Keratinocyte (primary cell): ENCODE results near the gene DOK5. TPM values are rescaled to one million over a fixed set of nuclear protein-coding genes. Genes with fewer than 3 reads are reported as not detected.

Experiments
- DNase-seq: peaks from one replicate; pipeline ENCODE4 v3.0.0-alpha.2; 2011; ENCODE audit warnings: low read depth, missing footprints, low spot score
- FAIRE-seq: peaks from 2 replicates; lab custom pipeline; 2011; peaks lifted over from hg19 to GRCh38; lab: Jason Lieb, UNC
- H2AFZ ChIP-seq: 2 replicates; pipeline ENCODE4 v1.6.0; 2012; ENCODE audit warnings: low read length, control low read depth, inconsistent platforms; ENCODE audit not compliant: control insufficient read depth
- H3K27ac ChIP-seq: 2 replicates; pipeline ENCODE4 v1.5.1; 2011; ENCODE audit warnings: low read length; ENCODE audit not compliant: control insufficient read depth, insufficient read depth
- H3K27me3 ChIP-seq: 3 replicates; pipeline ENCODE4 v1.6.0; 2011; ENCODE audit warnings: low read length; ENCODE audit not compliant: control insufficient read depth, insufficient read depth; ENCODE audit errors: extremely low read depth
- H3K36me3 ChIP-seq, 2 experiments: 2 replicates in 1 of 2; 3 replicates in 1 of 2; pipeline ENCODE4 v1.5.1; 2011; ENCODE audit warnings: low read length in 2 of 2, mild to moderate bottlenecking in 1 of 2; ENCODE audit not compliant: control insufficient read depth in 2 of 2, insufficient read depth in 2 of 2; ENCODE audit errors: extremely low read depth in 1 of 2
- H3K4me1 ChIP-seq: 3 replicates; pipeline ENCODE4 v1.5.1; 2011; ENCODE audit warnings: low read length; ENCODE audit not compliant: control insufficient read depth, insufficient read depth; ENCODE audit errors: extremely low read depth
- H3K4me2 ChIP-seq: 3 replicates; pipeline ENCODE4 v1.6.0; 2011; ENCODE audit warnings: low read depth, low read length; ENCODE audit not compliant: control insufficient read depth, insufficient read depth; ENCODE audit errors: extremely low read depth
- H3K4me3 ChIP-seq, 3 experiments: fragments of 200-600 bp in 1 of 3; sonication (generic) in 1 of 3; 2 replicates in 2 of 3; 3 replicates in 1 of 3; pipeline ENCODE4 v1.5.1; 2011 to 2016; ENCODE audit warnings: low read length in 3 of 3, mild to moderate bottlenecking in 3 of 3, control low read depth in 2 of 3, inconsistent platforms in 1 of 3, low read depth in 1 of 3, mixed read lengths in 1 of 3, mixed run types in 1 of 3, moderate library complexity in 1 of 3; ENCODE audit not compliant: control insufficient read depth in 2 of 3, insufficient read depth in 2 of 3; ENCODE audit errors: extremely low read depth in 1 of 3
- H3K79me2 ChIP-seq: 2 replicates; pipeline ENCODE4 v1.6.0; 2012; ENCODE audit warnings: low read length; ENCODE audit not compliant: control insufficient read depth, insufficient read depth
- H3K9ac ChIP-seq: 3 replicates; pipeline ENCODE4 v1.6.0; 2011; ENCODE audit warnings: low read length; ENCODE audit not compliant: control insufficient read depth, insufficient read depth; ENCODE audit errors: extremely low read depth
- H3K9me1 ChIP-seq: 3 replicates; pipeline ENCODE4 v1.6.0; 2011; ENCODE audit warnings: low read length; ENCODE audit not compliant: control insufficient read depth, insufficient read depth; ENCODE audit errors: extremely low read depth
- H3K9me3 ChIP-seq: 2 replicates; pipeline ENCODE4 v1.5.1; 2012; ENCODE audit warnings: low read depth, low read length; ENCODE audit not compliant: control insufficient read depth
- H4K20me1 ChIP-seq: 3 replicates; pipeline ENCODE4 v1.6.0; 2011; ENCODE audit warnings: low read length; ENCODE audit not compliant: control insufficient read depth, insufficient read depth; ENCODE audit errors: extremely low read depth
- EZH2 ChIP-seq: IDR thresholded peaks from one replicate; pipeline ENCODE4 v1.6.1; 2012; ENCODE audit warnings: inconsistent platforms, mild to moderate bottlenecking, low read length, moderate library complexity
- dilution Hi-C: fragments of 300-500 bp; cut with MboI; formaldehyde crosslinking; loops from one replicate; pipeline ENCODE4 v1.7.0; 2020; ENCODE audit warnings: low sequenced_read_pairs; ENCODE audit not compliant: extremely low pct_ligation_motif_present
- polyA plus RNA-seq, 5 experiments: library from polyadenylated mRNA; depleted of rRNA in 3 of 5; stranded (reverse) in 3 of 5; stranded (forward) in 1 of 5; unstranded in 1 of 5; fragments of >200 nt; gene quantifications; 1 replicate in 1 of 5; 2 replicates in 3 of 5; 3 replicates in 1 of 5; pipeline versions ENCODE4 v1.2.1 to v1.2.3, GENCODE V29; 2011 to 2012; ENCODE audit warnings: missing spikeins in 2 of 5, low read depth in 1 of 5, low replicate concordance in 1 of 5
- TF ChIP-seq, protein P1 (sequence below), 3 experiments: IDR thresholded peaks in 1 of 3; conservative IDR thresholded peaks in 1 of 3; optimal IDR thresholded peaks in 1 of 3; 2 replicates in 2 of 3; 3 replicates in 1 of 3; pipeline versions ENCODE3 to v1.5.1; 2011; ENCODE audit warnings: low read length in 3 of 3, mild to moderate bottlenecking in 3 of 3, moderate library complexity in 2 of 3, control low read depth in 1 of 3, inconsistent platforms in 1 of 3; ENCODE audit not compliant: insufficient read depth in 2 of 3; ENCODE audit errors: extremely low read depth in 1 of 3

The DOK5 gene
- polyA plus RNA-seq, 1 donor (not counting 4 experiments of a cell fraction or from before 2014, with no cell fraction given), result not detected

DNA sequence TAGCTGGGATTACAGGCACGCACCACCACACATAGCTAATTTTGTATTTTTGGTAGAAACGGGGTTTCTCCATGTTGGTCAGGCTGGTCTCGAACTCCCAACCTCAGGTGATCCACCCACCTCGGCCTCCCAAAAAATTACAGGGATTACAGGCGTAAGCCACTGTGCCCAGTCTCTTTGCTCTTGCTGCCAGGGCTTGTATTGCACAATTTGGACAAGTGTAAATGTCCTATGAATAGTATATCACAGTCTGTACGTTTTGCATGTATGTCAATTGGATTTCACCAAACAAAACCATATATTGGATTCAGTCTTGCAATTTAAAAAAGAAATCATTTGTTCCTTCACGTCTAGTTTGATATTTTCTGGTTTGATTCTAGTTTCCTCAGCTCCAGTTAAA, 2.1 kb upstream of the DOK5 start:
- Histone ChIP-seq H3K27me3 (peaks cover 27% of the 10 kb centered on the region), H3K4me2 (no peak overlapping the region), H3K27ac (no peak overlapping the region), H3K36me3 (no peaks in the 10 kb centered on the region), H4K20me1 (no peaks in the 10 kb centered on the region), H3K9me1 (no peaks in the 10 kb centered on the region), H3K9ac (no peak overlapping the region), H3K79me2 (no peaks in the 10 kb centered on the region), H3K4me1 (no peaks in the 10 kb centered on the region), H2AFZ (no peak overlapping the region), H3K4me3 (no peak overlapping the region), H3K9me3 (no peaks in the 10 kb centered on the region)
- DNase-seq, result no peak
- FAIRE-seq, result no peak
- dilution Hi-C loops, result loop anchor here (5.0 kb wide), 1 partner anchor 44 kb away; no protein-coding TSS in a partner anchor
- no peak for TF ChIP-seq EZH2
- TF ChIP-seq, protein P1, sequence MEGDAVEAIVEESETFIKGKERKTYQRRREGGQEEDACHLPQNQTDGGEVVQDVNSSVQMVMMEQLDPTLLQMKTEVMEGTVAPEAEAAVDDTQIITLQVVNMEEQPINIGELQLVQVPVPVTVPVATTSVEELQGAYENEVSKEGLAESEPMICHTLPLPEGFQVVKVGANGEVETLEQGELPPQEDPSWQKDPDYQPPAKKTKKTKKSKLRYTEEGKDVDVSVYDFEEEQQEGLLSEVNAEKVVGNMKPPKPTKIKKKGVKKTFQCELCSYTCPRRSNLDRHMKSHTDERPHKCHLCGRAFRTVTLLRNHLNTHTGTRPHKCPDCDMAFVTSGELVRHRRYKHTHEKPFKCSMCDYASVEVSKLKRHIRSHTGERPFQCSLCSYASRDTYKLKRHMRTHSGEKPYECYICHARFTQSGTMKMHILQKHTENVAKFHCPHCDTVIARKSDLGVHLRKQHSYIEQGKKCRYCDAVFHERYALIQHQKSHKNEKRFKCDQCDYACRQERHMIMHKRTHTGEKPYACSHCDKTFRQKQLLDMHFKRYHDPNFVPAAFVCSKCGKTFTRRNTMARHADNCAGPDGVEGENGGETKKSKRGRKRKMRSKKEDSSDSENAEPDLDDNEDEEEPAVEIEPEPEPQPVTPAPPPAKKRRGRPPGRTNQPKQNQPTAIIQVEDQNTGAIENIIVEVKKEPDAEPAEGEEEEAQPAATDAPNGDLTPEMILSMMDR (optimal IDR thresholded peaks at IDR 0.05 in 1 of 3, IDR thresholded peaks at IDR 0.05 in 1 of 3, conservative IDR thresholded peaks at IDR 0.05 in 1 of 3; ENCODE audit: extremely low read depth in 1 of 3, insufficient read depth in 2 of 3, low read length in 3 of 3), result no peak

DNA sequence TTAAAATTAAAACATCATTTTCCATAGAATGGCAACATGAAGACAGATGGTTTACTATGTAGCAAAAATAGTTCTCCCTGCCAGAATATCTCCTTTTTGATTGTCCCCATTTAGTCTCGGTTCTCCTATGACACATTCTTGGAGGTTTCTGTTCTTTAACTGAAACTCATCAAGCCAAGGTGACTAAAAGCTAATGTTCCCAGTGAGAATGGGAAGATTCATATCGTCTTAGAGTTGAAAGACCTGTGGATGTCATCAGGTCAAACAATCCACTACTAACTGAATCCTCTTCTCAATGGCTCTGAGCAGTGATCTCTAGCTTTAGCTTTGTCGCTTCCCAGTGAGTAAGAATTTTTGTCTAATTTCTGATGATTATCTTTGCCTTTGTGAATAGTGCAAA, 1.3 kb upstream of the DOK5 start:
- H3K4me3 ChIP-seq, result no peak overlapping the region
- H3K9me1 ChIP-seq, result no peaks in the 10 kb centered on the region
- H3K36me3 ChIP-seq, result no peaks in the 10 kb centered on the region
- H3K4me2 ChIP-seq, result no peak overlapping the region
- no peak for TF ChIP-seq EZH2
- TF ChIP-seq, protein P1 (optimal IDR thresholded peaks at IDR 0.05 in 1 of 3, IDR thresholded peaks at IDR 0.05 in 1 of 3, conservative IDR thresholded peaks at IDR 0.05 in 1 of 3; ENCODE audit: extremely low read depth in 1 of 3, insufficient read depth in 2 of 3, low read length in 3 of 3), result no peak
- no peak overlapping the region for H3K9ac ChIP-seq
- no peaks in the 10 kb centered on the region for H3K4me1 ChIP-seq
- H3K79me2 ChIP-seq, result no peaks in the 10 kb centered on the region
- DNase-seq, result no peak
- no peak overlapping the region for H3K27ac ChIP-seq
- H3K9me3 ChIP-seq, result no peaks in the 10 kb centered on the region
- FAIRE-seq, result no peak
- no peaks in the 10 kb centered on the region for H4K20me1 ChIP-seq
- H3K27me3 ChIP-seq, result peaks cover 27% of the 10 kb centered on the region
- dilution Hi-C loops, result loop anchor here (5.0 kb wide), 1 partner anchor 43 kb away; no protein-coding TSS in a partner anchor
- no peak overlapping the region for H2AFZ ChIP-seq
